ENCODE data around the gene RASEF.

DNA sequence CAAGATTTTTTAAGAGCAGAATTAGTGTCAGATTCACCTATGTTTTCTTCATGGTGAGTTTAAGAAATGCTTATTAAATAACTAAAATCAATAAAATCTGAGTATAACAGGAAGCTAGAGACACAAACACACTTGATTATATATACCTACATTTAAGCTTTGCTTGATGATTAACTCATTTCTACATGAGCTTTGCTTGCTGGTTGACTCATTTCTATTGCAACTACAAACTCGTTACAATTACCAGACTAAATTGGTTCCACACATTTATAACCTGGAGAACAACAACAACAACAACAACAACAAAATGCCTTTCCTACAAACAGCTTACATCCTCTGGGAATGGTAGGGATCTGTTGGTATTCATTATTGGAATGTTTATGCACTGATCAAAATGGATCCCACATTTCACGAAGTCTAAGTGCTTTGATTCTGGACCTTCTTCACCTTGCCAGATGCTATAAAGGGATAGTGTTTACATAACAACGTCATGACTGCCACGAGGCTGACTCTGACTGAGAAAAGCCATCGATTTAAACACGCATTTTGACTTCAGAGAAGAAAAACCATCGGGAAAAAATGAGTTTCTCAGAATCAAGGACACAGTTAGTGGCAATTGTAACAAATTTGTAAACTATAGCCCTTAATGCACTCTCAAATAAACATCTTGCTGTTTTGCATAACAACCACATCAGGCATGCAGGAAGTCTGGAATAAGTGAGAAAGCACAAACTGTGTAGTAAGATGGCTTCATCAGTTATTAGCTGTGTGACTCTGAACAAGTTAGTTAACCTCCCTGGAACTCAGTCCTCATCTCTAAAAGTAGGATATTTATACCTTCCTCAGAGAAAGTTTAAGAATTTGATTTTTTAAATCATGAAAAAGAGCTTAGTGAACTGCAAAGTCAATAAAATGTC is 49.8 kb downstream of the RASEF start:
- TF ChIP-seq, protein P1, sequence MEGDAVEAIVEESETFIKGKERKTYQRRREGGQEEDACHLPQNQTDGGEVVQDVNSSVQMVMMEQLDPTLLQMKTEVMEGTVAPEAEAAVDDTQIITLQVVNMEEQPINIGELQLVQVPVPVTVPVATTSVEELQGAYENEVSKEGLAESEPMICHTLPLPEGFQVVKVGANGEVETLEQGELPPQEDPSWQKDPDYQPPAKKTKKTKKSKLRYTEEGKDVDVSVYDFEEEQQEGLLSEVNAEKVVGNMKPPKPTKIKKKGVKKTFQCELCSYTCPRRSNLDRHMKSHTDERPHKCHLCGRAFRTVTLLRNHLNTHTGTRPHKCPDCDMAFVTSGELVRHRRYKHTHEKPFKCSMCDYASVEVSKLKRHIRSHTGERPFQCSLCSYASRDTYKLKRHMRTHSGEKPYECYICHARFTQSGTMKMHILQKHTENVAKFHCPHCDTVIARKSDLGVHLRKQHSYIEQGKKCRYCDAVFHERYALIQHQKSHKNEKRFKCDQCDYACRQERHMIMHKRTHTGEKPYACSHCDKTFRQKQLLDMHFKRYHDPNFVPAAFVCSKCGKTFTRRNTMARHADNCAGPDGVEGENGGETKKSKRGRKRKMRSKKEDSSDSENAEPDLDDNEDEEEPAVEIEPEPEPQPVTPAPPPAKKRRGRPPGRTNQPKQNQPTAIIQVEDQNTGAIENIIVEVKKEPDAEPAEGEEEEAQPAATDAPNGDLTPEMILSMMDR (IDR thresholded peaks at IDR 0.05): no peak
- no peak for TF ChIP-seq POLR2A (IDR thresholded peaks at IDR 0.05)
